GM10266 (cell line): ENCODE data around the gene GPR158.
"Not testable (repeated sequence)": the region's sequence is repeated elsewhere in the genome, so short reads cannot be mapped to it uniquely, and the experiment has no call there.

Experiments used
- DNase-seq: peaks from one replicate; pipeline ENCODE4 v3.0.0; 2012; ENCODE audit errors: extremely low spot score
- CTCF ChIP-seq: IDR thresholded peaks from 2 replicates; pipeline ENCODE4 v1.5.1; 2012; ENCODE audit warnings: mild to moderate bottlenecking, low read depth; ENCODE audit not compliant: control insufficient read depth, insufficient read depth; ENCODE audit errors: missing control alignments

Gene GPR158

GRCh38 chr10:25304606-25305005 lies 129.8 kb downstream of the GPR158 start:
- no peak for TF ChIP-seq CTCF
- DNase-seq = no peak

- TF ChIP-seq CTCF = no peak
- no peak for DNase-seq
Measured at GRCh38 chr10:25306386-25306785, 131.6 kb downstream of the GPR158 start.

- DNase-seq = no peak
- no peak for TF ChIP-seq CTCF
Measured at GRCh38 chr10:25308278-25308677, 133.5 kb downstream of the GPR158 start.

- not testable (repeated sequence) for DNase-seq
Measured at GRCh38 chr10:25317596-25318211, 142.9 kb downstream of the GPR158 start.

GRCh38 chr10:25327273-25327672 lies 152.5 kb downstream of the GPR158 start:
- DNase-seq = no peak
- no peak for TF ChIP-seq CTCF

- no peak for DNase-seq
- no peak for TF ChIP-seq CTCF
Measured at GRCh38 chr10:25328361-25328760, 153.6 kb downstream of the GPR158 start.

GRCh38 chr10:25329587-25329986 lies 154.8 kb downstream of the GPR158 start:
- DNase-seq = not testable (repeated sequence)

GRCh38 chr10:25334445-25334844 lies 159.6 kb downstream of the GPR158 start:
- TF ChIP-seq CTCF = no peak
- no peak for DNase-seq
